ENCODE results near the gene SLC40A1. TPM values are rescaled to one million over a fixed set of nuclear protein-coding genes. Genes with fewer than 3 reads are reported as not detected.

Gene SLC40A1
- total RNA-seq, 1 donor from 2014 or later: 169 TPM

DNA sequence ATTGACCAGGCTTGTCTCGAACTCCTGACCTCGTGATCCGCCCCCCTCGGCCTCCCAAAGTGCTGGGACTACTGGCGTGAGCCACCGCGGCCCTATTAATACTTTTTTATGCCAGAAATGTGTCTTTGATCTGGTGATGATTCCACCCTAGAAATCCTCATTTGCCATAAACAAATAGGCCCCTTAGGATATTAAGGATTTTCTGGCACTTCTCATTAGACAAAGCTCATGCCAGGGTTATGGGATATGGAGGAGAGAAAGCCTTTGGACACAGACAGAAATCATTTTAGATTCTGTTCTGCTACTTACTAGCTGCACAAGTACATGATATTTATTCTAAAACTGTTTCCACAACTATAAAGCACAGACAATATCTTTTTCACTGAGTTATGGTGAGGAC is 24.1 kb downstream of the SLC40A1 start:
- peaks cover 52% of the 10 kb centered on the region for H3K4me1 ChIP-seq
- intact Hi-C loops (cut with DNase I): no loop called here
- ATAC-seq: no peak
- no peak overlapping the region for H3K27ac ChIP-seq
- H3K9me3 ChIP-seq: no peaks in the 10 kb centered on the region
- no peak for DNase-seq
- no peaks in the 10 kb centered on the region for H3K27me3 ChIP-seq
- peaks cover 9% of the 10 kb centered on the region for H3K36me3 ChIP-seq
- no peak overlapping the region for H3K4me3 ChIP-seq
- TF ChIP-seq, protein P1, sequence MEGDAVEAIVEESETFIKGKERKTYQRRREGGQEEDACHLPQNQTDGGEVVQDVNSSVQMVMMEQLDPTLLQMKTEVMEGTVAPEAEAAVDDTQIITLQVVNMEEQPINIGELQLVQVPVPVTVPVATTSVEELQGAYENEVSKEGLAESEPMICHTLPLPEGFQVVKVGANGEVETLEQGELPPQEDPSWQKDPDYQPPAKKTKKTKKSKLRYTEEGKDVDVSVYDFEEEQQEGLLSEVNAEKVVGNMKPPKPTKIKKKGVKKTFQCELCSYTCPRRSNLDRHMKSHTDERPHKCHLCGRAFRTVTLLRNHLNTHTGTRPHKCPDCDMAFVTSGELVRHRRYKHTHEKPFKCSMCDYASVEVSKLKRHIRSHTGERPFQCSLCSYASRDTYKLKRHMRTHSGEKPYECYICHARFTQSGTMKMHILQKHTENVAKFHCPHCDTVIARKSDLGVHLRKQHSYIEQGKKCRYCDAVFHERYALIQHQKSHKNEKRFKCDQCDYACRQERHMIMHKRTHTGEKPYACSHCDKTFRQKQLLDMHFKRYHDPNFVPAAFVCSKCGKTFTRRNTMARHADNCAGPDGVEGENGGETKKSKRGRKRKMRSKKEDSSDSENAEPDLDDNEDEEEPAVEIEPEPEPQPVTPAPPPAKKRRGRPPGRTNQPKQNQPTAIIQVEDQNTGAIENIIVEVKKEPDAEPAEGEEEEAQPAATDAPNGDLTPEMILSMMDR (IDR thresholded peaks at IDR 0.05): no peak

- no peaks in the 10 kb centered on the region for H3K9me3 ChIP-seq
- no peak overlapping the region for H3K4me3 ChIP-seq
- ATAC-seq (no peak), DNase-seq (no peak)
- no peak overlapping the region for H3K27ac ChIP-seq
- no peaks in the 10 kb centered on the region for H3K27me3 ChIP-seq
- intact Hi-C loops (cut with DNase I): no loop called here
- H3K36me3 ChIP-seq: peaks cover 9% of the 10 kb centered on the region
- TF ChIP-seq, protein P1 (IDR thresholded peaks at IDR 0.05): no peak
- H3K4me1 ChIP-seq: peaks cover 45% of the 10 kb centered on the region
Measured at GRCh38 chr2:189555232-189555631, 25.4 kb downstream of the SLC40A1 start.

DNA sequence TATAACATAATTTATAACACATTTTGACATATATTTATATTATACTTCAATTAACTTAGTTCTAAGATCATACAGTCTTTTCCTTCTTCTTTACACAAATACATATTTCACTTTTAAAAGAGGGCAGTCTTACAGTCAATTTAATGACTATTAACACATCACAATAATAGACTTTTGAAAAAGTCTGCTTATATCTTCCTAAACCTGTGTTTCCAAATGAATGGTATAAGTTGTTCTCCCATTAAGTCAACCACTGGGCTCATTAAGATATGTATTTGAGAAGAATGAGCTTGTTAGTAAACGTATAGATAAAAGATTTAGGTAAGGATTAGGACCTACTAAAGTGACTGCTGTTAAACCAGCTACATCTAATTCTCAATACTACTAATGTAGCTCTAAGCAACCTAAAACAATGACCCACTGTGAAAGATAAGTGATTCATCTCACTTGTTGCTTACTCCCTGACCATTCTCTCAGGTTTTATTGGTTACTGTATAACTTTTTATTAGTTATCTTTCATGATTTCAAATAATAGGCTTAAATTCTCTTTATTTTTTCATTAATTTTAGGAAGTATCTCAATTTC is 27.0 kb downstream of the SLC40A1 start:
- intact Hi-C loops (cut with DNase I): no loop called here
- H3K4me1 ChIP-seq: peaks cover 39% of the 10 kb centered on the region
- no peak overlapping the region for H3K27ac ChIP-seq
- no peaks in the 10 kb centered on the region for H3K27me3 ChIP-seq
- no peak overlapping the region for H3K4me3 ChIP-seq
- TF ChIP-seq, protein P1 (IDR thresholded peaks at IDR 0.05): no peak
- ATAC-seq (no peak), DNase-seq (no peak)
- H3K9me3 ChIP-seq: no peaks in the 10 kb centered on the region
- peaks cover 9% of the 10 kb centered on the region for H3K36me3 ChIP-seq

DNA sequence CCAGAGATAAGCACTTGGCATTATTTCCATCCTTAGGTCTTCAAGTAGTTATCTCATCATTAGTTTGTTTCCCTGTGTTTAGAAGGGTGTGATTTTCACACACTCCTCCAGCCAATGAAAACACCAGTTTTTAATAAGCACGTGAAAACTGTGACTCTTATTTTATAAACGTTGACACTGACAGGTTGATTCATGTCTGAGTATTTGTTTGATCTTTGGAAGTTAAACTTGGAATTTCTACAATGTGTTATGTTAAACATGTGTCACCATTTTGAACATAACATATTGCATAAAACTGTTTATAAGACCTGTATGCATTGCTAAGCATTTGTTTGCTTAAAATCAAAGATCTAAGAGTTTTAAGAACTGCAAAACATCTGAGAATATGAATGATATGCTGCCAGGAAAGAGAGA is 27.6 kb downstream of the SLC40A1 start:
- no peaks in the 10 kb centered on the region for H3K27me3 ChIP-seq
- H3K4me1 ChIP-seq: peaks cover 40% of the 10 kb centered on the region
- H3K9me3 ChIP-seq: no peaks in the 10 kb centered on the region
- TF ChIP-seq, protein P1 (IDR thresholded peaks at IDR 0.05): no peak
- DNase-seq: no peak
- intact Hi-C loops (cut with DNase I): no loop called here
- ATAC-seq: no peak
- peak overlapping the region; percentile 70 for H3K27ac ChIP-seq
- peaks cover 5% of the 10 kb centered on the region for H3K36me3 ChIP-seq
- H3K4me3 ChIP-seq: no peak overlapping the region

GRCh38 chr2:189552334-189552990 is 28.1 kb downstream of the SLC40A1 start:
- intact Hi-C loops (cut with DNase I): no loop called here
- Histone ChIP-seq H3K4me3 (no peak overlapping the region), H3K4me1 (peaks cover 40% of the 10 kb centered on the region), H3K27me3 (no peaks in the 10 kb centered on the region), H3K36me3 (no peaks in the 10 kb centered on the region), H3K9me3 (no peaks in the 10 kb centered on the region), H3K27ac (peak overlapping the region; percentile 70)
- no peak for DNase-seq
- ATAC-seq: no peak
- TF ChIP-seq, protein P1 (IDR thresholded peaks at IDR 0.05): no peak
